T1000 (cell line): ENCODE measurements around the gene TTC34.

Experiments
- DNase-seq: peaks from one replicate; lab custom pipeline; 2025; ENCODE audit warnings: mixed read lengths; lab: John Stamatoyannopoulos, UW

The TTC34 gene

DNA sequence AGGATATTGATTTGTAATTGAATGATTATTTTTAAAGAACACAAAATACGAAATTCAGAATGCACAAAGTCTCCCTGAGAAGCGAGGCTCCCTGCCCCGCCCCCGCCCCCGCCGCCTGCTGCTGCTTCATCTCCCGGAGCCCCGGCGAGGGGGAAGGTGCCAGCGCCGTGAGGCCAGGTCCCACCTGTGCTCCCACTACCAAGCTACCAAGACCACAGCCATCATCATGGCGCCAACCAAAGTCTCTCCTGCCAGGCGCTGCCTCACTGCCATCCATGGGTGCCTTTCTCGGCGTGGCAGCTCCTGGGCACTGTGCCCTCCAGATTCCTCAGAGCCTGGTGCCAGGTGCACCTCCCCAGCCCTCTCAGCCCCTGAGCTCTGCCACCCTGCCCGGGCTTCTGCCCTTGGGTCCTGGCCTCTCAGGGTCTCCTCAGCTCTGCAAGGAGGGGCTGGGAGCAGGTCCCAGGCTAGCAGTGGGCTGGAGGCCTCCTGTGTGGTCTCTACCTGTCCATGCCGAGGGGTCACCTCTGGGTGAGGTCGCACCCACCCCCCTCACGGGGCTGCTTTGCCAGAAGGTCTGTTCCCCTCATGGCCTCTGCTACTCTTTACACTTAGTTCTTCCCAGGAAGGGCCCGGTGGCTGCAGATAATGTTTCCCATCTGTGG lies 29.4 kb upstream of the TTC34 start:
- no peak for DNase-seq

DNA sequence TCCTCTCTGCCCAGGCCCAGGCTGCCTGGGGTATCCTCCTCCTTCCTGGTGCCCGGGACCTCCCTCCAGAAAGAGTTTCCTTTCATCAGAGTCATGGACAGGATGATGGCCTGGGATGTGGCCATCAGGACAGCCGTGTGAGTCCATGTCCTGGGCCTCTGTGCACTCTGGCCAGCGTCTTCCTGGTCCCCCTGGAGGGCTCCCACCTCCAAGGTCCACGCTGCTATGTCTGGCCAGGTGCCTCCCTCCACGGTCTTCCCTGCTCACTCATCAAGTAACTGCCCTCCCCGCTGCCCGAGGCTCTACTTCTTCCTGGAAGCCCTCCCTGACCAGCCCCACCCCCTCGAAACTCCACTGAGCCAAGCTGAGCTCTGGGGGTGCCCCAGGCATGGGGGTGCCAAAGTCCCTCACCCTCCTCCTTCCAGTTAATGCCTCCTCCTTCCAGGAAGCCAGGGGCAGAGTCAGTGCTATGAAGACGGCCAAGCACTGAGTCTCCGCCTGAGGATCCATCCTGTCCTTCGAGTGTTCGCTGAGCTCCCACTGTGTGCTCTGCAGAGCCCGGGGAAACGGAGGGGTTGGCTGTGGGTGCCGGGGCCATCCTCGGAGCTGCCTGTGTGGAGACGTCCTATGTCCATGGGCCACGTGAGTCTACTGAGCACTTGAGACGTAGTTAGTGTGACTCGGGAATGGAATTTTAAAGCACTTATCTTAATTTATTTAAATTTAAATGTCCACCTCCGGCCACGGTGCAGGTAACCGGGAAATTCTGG lies 28.5 kb upstream of the TTC34 start:
- no peak for DNase-seq

DNA sequence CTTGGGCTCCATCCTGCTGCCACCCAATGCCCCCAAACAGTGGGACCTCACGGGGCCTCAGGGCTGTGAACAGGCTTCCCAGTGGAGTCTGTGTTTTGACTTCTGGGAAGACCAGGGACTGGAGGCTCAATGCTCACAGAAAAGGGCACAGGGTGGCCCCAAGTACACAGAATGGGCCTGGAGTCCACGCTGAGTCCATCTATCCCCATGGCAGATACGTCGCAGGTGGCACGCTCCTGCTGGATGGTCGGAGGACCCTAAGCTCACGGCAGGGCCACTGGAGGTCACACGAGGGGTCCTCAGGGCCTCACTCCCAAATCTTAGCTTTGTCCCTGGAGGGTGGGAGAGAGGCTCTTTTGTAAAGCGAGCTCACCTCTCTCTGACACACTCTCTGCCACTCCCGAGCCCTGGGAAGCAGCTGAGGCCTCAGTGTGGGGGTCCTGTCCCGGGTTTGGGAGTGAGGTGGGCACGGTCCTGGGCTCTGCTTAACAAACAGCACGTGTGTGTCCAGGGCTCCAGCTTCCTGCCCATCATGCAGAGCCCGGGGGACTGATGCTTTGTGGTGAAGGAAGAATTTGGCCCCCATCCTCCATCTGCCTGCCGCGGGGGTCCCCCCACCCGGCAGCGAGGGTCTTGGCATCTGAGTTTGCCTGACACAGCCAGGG lies 27.2 kb upstream of the TTC34 start:
- no peak for DNase-seq

DNA sequence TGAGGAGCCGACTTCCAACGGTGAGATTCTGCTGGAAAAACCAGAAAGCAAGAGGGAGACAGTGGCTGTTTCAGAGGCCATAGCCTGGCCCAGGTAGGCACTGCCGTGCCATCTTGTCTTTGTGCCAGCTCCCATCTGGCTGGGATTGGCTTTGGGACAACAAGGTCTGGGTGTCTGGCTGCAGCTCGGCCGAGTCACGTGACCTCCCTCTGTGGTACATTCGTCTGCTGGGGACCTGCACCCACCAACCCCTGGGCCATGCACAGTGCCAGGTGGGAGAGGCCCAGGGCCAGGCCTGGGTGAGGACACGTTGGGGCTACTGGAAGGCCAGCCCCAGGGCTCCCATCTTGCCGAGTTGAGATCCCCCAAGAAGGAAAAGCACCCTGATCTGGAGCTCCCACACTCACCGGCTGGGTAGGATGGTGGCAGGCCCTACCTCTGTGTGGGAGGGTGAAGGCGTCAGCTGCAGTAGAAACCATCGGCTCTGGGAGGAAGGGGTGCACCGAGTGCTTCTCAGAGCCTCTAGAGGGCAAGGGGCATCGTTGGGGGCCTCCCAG lies 25.3 kb upstream of the TTC34 start:
- DNase-seq: no peak

DNA sequence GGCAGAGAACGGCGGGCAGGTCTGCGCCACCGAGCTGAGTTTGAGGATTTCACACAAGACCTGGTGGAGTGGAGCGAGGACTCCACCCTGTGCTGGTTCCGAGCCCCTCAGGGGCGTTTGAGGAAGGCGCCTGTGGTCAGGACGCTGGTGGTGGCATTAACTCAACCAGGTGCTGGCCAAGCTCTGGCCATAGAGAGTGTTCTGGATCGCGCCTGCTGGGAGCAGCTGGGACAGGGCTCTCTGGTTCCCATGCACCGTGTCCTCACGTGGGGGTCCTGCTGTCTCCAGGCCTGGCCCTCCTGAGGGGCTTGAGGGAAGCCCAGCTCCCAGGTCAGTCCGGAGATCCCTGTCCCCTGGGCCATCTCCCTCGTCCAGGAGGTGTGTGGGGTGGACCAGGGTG lies 24.8 kb upstream of the TTC34 start:
- no peak for DNase-seq

DNA sequence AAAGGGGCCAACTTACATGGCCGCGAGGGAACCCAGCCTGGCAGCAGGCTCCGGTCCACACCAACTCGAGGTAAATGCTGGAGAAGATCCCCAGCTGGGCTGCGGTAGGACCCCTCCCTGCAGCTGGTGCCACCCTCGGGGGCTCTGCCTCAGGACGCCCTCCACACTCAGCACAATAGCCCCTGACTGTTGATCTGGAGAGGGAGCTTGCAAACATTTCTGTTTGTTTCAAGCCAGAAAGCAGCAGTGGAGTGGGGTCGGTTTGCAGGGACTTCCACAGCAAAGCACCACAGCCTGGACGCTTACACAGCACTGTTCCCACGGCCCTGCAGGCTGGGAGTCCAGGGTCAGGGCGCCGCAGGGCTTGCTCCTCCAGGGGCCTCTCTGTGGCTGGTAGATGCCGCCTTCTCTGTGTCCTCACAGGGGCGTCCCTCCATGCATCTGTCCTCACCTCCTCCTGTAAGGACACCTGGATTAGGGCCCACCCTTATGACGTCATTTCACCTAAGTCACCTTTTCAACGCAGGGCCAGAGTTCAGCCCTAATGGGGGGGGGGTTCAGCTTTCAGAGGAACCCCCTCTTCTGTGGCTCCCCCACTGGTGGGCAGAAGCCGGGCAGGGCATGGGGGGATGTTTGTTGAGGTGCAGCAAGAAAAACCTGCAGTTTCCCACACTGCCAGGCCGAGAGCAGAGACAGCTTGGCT lies 24.1 kb upstream of the TTC34 start:
- no peak for DNase-seq

DNA sequence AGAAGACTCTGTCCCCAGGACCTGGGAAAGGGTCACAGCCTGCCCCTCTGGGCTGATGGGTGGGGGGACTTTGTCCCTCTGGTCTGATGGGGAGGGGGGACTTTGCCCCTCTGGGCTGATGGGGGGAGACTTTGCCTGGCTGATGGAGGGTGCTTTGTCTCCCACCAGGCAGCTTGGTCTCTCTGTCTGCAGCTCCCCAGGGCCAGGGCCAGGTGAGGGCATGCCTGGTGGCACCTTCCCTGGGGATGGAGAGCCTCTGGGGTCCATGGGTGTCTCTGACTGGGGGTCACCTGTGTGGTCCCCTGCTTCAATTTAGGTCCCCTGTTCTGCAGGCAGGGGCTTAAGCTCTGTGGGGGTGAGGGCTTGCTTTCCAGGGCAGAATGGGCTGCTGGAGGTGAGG lies 23.5 kb upstream of the TTC34 start:
- DNase-seq: no peak

DNA sequence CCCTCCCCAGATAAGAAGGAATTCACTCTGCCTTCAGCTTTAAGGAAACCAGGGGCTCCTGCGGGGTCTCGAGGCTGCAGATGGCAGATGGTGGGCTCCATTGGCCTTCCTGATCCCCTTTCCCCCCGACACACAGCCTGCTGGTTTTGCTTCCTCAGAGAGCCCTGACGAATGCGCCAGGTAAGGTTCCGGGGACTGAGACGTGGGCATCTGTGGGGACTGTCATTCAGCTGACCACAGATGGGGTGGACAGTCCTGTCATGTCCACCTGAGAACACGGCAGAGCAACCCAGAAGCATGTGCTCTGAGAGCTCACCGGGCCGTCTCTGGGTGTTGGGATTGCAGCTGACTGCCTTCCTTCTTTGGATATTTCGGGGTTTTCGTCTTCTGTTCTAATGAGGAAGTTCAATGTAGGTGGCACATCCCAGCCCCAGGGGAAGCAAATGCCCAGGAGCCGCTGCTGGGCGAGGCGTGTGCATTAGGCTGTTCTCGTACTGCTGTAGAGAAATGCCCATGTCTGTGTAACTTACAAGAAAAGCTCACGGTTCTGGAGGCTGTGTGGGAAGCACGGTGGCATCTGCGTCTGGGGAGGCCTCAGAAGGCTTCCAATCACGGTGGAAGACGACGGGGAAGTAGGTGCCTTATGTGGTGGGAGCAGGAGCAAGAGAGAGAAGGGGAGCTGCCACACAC lies 22.6 kb upstream of the TTC34 start:
- no peak for DNase-seq

DNA sequence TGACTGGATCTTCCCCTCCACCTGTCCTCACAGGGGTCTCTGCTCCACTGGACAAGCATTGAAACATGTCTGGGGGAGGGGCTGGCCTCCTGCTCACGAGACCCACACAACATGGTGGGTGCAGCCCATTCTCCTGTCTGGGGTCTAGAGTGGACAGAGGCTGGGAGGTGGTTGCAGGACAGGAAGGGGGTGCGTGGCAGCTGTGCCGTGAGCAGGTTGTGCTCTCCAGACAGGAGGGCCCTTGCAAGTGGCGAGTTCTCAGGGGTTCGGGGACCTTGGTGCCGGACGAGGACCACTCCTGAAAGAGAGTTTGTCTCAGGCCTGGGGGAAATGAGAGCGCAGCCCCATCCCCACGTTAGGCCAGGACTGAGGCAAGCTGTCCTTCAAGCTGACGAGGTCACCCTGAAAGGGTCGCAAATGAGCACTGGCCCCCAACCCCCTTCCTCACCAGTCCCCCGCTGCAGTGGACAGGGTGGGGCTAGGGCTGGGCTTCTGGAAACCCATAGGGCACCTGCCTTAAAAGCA lies 21.2 kb upstream of the TTC34 start:
- DNase-seq: no peak

DNA sequence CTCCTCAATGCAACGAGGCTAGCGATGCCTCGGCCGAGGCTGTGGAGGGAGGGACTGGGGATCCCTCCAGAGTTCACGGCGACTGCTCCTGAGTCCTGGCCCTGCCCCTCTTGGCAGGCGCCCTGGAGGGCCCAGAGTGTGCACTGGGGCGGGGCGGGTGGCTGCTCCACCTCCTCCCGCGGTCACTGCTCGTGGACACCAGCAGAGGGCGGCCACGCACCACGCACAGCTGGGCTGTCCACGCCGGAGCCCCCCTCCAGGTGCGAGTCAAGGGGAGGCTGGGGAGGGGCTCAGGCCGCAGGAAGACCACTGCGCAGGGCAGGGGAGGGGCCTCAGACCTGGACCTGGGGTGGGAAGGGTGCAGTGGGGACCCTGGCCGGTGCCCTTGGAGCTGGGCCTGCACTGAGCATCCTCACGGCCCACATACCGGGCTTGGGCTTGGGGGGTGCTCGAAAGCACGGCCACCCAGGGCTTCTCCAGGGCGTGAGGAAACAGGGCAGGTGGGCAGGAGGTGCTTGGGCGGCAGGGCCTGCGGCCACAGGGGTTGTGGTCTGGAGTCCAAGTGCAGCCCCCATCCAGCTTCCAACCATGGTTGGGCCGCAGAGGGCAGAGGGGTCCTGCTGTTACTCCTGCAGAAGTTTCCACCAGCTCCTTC lies 20.6 kb upstream of the TTC34 start:
- DNase-seq: no peak

DNA sequence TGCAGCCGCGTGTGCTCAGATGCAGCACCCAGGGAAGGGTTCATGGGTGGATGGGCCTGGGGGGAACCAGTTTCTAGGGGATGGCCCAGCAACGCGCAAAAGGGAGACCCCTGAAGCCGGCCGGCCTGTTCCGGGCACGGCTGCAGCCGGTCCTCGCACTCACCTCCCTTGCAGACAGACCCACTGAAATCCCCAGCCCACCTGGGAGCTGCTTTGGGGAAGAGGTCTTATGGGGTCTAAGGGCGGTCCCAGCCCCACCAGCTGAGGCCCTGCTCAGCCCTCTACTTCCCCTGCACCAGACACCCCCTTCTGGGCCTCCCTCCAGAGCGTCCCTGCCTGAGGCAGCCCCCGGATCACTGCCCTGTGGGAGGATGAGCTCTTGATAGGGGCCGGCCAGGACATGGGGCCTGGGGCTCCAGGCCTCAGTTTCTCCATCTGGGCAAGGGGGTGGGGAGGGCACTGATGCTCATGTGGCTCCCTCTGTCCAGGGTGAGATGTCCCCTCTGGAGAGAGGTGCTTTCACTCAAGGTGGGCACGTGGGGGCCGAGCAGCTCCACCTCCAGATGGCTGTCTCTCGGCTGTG lies 20.0 kb upstream of the TTC34 start:
- no peak for DNase-seq

DNA sequence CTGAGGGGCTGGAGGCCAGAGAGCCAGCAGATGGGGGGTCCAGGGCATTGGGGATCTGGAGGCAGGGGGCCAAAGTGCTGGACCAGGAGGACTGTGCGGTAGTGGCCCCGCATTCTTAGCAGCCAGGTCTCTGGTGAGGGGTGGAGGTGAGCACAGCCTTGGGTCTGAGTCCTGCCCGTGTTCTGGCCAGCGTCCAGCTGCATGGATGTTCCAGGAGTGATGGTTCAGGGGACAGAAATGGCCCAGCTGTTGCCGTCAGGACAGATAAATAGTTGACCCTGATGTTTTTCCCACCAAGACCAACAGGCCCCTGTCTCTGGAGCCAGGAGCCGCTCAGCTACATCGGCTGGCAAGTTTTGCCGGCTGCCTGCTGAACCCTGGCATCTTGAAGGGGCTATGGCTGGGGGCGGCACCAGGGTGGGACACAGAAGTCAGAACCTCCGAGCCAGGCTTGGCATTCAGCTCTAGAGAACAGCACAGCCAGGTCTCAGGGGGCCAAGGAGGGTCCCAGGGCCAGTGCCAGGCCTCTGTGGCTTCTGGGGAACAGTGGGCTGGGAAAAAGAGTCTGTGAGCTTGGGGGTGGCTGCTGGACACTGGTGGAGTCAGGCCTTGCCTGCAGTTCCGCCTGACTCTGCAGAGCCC lies 19.4 kb upstream of the TTC34 start:
- DNase-seq: no peak

DNA sequence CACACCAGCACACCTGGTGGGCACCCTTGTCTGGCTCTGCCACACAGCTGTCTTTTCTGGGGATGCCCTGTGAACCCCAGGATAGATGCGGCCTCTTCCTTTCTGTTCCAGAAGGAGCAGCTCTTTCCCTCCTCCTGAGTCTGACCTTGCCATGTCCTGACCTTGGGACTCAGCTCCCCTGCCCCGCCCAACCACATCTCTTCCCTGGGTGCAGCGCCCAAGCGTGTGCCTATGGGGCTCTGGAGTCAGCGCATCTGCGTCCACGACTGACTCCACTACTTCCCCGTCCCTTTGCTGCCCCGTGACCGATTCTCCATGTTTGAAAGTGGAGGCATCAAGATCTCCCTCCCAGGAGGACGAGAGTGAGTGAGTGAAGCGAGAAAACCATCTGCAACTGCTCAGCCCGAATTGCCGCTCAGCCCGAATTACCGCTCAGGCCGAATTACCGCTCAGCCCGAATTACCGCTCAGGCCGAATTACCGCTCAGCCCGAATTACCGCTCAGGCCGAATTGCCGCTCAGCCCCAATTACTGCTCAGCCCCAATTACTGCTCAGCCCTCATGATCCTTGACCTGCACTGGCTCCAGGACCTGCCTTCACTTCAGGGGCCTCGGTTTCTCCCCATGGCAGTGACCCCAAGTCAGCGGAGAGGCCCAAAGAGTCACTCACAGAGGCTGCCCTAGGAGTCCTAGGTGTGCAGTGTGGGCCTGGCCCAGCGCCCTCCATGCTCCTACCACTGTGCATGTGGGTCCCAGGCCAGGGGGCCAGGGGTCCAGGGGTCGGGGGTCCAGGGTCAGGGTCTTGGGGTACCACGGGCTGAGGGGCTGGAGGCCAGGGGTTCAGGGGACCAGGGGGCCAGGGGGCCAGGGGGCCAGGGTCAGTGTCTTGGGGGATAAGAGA lies 18.6 kb upstream of the TTC34 start:
- no peak for DNase-seq

DNA sequence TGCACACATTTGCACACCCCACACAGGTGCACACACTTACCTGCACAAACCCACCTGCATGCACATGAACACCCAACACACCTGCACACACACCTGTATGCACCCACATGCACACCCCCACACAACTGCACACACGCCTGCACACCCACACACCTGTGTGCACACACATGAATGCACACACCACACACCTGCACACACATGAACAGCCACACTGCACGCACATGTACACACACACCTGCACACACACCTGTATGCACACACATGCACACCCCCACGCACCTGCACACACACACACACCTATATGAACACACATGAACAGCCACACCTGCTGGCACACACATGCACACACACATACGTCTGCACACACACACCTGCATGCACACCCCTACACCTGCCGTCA lies 17.9 kb upstream of the TTC34 start:
- no peak for DNase-seq

DNA sequence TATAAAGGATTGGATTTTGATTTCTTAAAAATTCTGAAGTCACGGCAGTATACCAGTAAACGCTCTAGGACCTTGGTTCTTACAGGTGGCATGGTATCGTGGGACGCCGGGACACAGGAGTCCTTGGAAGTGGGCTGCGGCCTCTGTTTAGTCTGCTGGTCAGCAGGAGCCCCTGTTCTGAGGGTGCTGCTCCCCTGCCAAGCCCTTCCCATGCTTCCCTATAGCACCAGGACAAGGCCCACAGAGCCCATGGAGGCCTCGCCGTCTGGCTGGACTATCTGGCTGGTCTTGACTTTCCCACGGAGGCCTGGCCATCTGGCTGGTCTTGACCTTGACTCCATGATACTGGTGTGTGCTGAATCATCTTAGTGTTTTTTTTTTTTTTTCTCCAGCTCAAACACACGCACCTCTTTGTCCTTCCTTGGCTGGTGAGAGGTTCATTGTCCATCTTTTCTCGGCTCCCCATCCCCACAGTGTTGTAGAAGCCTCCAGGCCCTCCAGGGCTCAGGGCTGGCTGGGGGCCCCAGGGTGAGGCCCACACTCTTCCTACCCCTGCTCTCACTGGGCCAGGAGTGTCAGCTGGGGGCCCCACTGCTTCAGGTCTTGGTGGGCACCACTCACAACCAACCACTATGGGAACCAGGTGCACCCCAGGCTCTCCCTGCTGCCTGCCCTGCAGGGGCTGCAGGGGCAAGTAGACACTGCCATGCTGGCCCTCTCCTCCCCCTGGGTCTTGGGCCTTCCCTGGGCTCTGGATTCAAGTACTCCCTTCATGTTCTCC lies 16.5 kb upstream of the TTC34 start:
- no peak for DNase-seq

DNA sequence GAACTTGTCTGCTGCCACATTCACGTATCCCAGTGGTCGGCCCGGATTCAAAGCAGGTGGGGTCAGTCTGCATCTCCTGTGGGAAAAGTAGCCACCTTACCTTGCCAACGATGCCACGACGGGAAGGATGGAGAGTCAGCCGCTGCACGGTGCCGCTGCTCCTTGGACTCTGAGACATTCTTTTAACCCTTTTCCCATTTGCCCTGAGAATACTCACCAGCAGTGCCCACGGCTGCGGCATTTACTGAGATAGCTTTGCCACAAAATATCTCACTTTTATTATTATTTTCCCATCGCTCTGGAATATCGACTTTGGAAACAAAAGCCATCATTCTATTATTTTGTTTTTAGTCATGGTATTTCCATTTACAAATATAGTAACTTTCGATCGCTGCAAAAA lies 15.3 kb upstream of the TTC34 start:
- DNase-seq: no peak

DNA sequence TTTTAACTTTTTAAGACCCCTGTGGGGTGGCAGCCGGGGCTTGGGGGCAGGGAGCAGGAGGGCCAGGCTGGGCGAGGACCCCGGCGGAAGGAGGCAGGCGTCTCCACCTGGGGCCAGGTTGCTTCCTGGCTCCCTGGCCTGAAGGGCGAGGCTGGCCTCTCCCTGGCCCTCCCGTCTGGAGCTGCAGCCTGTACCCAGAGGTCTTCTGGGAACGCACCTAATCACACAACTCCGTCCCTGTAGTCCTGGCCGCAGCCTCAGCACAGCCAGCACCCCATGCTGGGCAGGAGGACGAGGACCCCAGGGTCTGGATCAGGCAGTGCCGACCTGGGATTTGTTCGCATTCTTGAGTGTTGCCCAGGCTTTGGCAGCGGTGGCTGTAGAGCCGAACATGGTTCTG lies 14.1 kb upstream of the TTC34 start:
- DNase-seq: no peak

DNA sequence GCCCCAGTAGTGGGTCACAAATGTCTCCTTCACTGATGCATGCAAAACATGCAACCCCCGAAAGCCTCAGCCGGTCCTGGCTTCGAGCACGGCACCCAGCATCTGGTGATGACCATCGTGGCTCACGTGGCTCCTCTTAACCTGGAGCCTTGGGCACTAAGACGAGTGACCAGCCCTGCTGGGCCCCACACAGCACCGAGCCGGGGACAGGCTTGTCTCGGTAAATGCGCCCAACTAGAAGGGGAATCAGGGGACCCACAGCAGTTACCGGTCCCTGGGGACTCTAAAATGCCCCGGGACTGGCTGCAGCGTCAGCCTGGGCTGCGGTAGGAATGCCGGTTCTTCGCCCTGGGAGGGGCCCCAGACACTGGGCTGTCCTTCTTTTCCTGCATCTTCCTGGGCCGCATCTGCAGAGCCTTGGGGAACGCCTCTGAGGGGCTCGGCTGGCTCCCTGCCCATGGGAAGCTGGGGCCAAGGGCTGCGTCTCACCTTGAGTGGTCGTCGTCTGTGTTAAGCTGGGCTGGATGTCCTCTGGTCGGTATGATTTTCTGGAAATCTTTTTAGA lies 13.1 kb upstream of the TTC34 start:
- no peak for DNase-seq
